ENCODE measurements around the gene KICS2. TPM values are rescaled to one million over a fixed set of nuclear protein-coding genes. Genes with fewer than 3 reads are reported as not detected.

Gene KICS2
- total RNA-seq, 1 donor from 2014 or later = 5.4 TPM

DNA sequence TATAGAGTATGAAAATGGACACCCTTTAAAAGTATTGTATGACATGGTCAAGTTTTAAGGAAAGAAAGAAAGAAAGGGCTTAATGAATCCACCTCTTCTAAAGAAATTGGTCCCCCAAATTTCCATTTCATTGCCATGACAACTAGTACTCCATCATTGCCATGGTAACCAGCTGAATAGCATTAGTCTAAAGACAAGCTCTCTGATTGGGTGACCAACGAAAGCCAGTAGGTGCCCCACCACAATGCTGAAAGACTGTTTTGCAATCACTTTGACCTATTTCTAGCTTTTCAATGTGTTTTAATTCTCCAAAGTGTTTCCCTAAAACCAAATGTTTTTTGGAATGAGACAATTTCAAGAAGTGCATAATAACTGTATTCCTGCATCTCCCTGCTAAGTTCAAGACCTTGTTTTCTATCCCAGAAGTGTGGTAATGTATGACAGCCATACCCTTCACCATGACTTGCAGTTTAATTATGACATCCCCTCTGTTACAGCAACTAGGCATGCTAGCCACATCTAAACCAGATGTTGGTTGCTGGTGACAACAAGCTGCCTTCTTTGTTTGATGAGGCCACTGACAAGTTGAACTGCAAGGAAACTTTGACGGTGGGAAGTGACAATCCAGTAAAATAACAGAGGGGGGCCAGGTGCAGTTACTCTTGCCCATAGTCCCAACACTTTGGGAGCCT lies 46.7 kb downstream of the KICS2 start:
- Histone ChIP-seq H3K27ac (no peak overlapping the region), H3K4me3 (no peak overlapping the region), H3K9me3 (no peaks in the 10 kb centered on the region), H3K27me3 (no peaks in the 10 kb centered on the region), H3K36me3 (no peaks in the 10 kb centered on the region), H3K4me1 (peaks cover 3% of the 10 kb centered on the region)
- intact Hi-C loops (cut with DNase I) = no loop called here
- TF ChIP-seq, protein P1, sequence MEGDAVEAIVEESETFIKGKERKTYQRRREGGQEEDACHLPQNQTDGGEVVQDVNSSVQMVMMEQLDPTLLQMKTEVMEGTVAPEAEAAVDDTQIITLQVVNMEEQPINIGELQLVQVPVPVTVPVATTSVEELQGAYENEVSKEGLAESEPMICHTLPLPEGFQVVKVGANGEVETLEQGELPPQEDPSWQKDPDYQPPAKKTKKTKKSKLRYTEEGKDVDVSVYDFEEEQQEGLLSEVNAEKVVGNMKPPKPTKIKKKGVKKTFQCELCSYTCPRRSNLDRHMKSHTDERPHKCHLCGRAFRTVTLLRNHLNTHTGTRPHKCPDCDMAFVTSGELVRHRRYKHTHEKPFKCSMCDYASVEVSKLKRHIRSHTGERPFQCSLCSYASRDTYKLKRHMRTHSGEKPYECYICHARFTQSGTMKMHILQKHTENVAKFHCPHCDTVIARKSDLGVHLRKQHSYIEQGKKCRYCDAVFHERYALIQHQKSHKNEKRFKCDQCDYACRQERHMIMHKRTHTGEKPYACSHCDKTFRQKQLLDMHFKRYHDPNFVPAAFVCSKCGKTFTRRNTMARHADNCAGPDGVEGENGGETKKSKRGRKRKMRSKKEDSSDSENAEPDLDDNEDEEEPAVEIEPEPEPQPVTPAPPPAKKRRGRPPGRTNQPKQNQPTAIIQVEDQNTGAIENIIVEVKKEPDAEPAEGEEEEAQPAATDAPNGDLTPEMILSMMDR (IDR thresholded peaks at IDR 0.05) = no peak
- DNase-seq (no peak), ATAC-seq (no peak)

GRCh38 chr12:64173456-64173855 lies 48.6 kb downstream of the KICS2 start:
- ATAC-seq (no peak), DNase-seq (no peak)
- H3K27ac ChIP-seq = no peak overlapping the region
- no peaks in the 10 kb centered on the region for H3K9me3 ChIP-seq
- H3K36me3 ChIP-seq = no peaks in the 10 kb centered on the region
- no peak overlapping the region for H3K4me3 ChIP-seq
- peaks cover 3% of the 10 kb centered on the region for H3K4me1 ChIP-seq
- intact Hi-C loops (cut with DNase I) = no loop called here
- no peaks in the 10 kb centered on the region for H3K27me3 ChIP-seq
- TF ChIP-seq, protein P1 (IDR thresholded peaks at IDR 0.05) = no peak

Other genes with a start within 250 kb of the KICS2 start
- not detected for gene C12orf56, start 168.5 kb upstream of the KICS2 start, total RNA-seq
- gene XPOT, start 182.1 kb upstream of the KICS2 start, total RNA-seq = 65.8 TPM
- 28.2 TPM for gene TBK1, start 229.8 kb upstream of the KICS2 start, total RNA-seq

Data from upper lobe of right lung (tissue), 1 donor.